Measurements from ENCODE around the gene GRAMD2A. TPM values are rescaled to one million over a fixed set of nuclear protein-coding genes. Genes with fewer than 3 reads are reported as not detected.

Gene GRAMD2A
- total and polyA plus RNA-seq, 2 donors (not counting 3 experiments of a cell fraction or from before 2014, with no cell fraction given): 0.08 to 0.29 TPM

GRCh38 chr15:72146934-72147333, 50.7 kb downstream of the GRAMD2A start:
- no peak overlapping the region for H2AFZ ChIP-seq (ENCODE audit: low read depth, low read length)
- no peaks in the 10 kb centered on the region for H3K4me1 ChIP-seq (ENCODE audit: control insufficient read depth, extremely low read depth, insufficient read depth, low read length)
- dilution Hi-C loops (cut with MboI; ENCODE audit: extremely low pct_ligation_motif_present, low sequenced_read_pairs) (no loop called here), intact Hi-C loops (cut with micrococcal nuclease) (no loop called here)
- ChIA-PET CTCF (interaction anchor here (2.0 kb wide), 1 partner anchor 9 kb away, joined by 8 read pairs; no protein-coding TSS in a partner anchor), POLR2A (no interaction called here)
- H3K9me3 ChIP-seq (replicated peaks; ENCODE audit: control insufficient read depth, insufficient read depth, low read length): no peaks in the 10 kb centered on the region
- H4K20me1 ChIP-seq (replicated peaks; ENCODE audit: control insufficient read depth, extremely low read depth, insufficient read depth, low read length): no peaks in the 10 kb centered on the region
- no peaks in the 10 kb centered on the region for H3K79me2 ChIP-seq (ENCODE audit: control insufficient read depth, insufficient read depth, low read length)
- TF ChIP-seq POLR2AphosphoS5 (IDR thresholded peaks at IDR 0.05; ENCODE audit: insufficient read depth, low read depth, low read length): no peak
- no peak for TF ChIP-seq POLR2A (IDR thresholded peaks at IDR 0.05; ENCODE audit: low read depth, low read length)
- TF ChIP-seq GATA2 (IDR thresholded peaks at IDR 0.05; ENCODE audit: insufficient read depth, insufficient read length, low read depth, low read length): no peak
- no peak for TF ChIP-seq JUN (IDR thresholded peaks at IDR 0.05; ENCODE audit: borderline replicate concordance, insufficient read depth, insufficient read length, low read depth)
- no peak for TF ChIP-seq MYC (IDR thresholded peaks at IDR 0.05; ENCODE audit: low read depth, low read length)
- TF ChIP-seq EZH2 (IDR thresholded peaks at IDR 0.05; ENCODE audit: borderline replicate concordance, low read depth, low read length, severe bottlenecking): no peak
- TF ChIP-seq CTCF (IDR thresholded peaks at IDR 0.05; ENCODE audit: extremely low read depth in 1 of 2, insufficient read depth in 1 of 2, low read depth in 1 of 2, low read length in 2 of 2): no peak
- TF ChIP-seq MAX (IDR thresholded peaks at IDR 0.05; ENCODE audit: insufficient read depth, insufficient read length): no peak
- TF ChIP-seq FOS (IDR thresholded peaks at IDR 0.05; ENCODE audit: borderline replicate concordance, insufficient read depth, low read length): no peak
- no peaks in the 10 kb centered on the region for H3K27me3 ChIP-seq (ENCODE audit: control insufficient read depth in 2 of 2, insufficient read depth in 2 of 2, low read length in 2 of 2)
- H3K4me2 ChIP-seq (ENCODE audit: insufficient read depth, low read length): no peak overlapping the region
- H3K27ac ChIP-seq (ENCODE audit: insufficient read depth, low read depth, low read length): no peak overlapping the region
- no peak overlapping the region for H3K4me3 ChIP-seq (replicated peaks in 1 of 3; ENCODE audit: insufficient read depth in 1 of 3, low read depth in 1 of 3, low read length in 3 of 3)
- H3K9ac ChIP-seq (replicated peaks; ENCODE audit: extremely low read depth, insufficient read depth, low read length): no peak overlapping the region
- FAIRE-seq (no peak), DNase-seq (ENCODE audit: low read depth, low spot score) (no peak)
- H3K36me3 ChIP-seq (ENCODE audit: control insufficient read depth in 2 of 2, extremely low read depth in 1 of 2, insufficient read depth in 2 of 2, low read length in 2 of 2): no peaks in the 10 kb centered on the region
- BruUV-seq (replicated peaks): no TSS peak
- no peaks in the 10 kb centered on the region for H3K9me1 ChIP-seq (replicated peaks; ENCODE audit: control insufficient read depth, extremely low read depth, insufficient read depth, low read length)

Data from endothelial cell of umbilical vein (primary cell).